Smooth muscle cell (in vitro differentiated cells): ENCODE measurements around the gene CCSER2. TPM values are rescaled to one million over a fixed set of nuclear protein-coding genes. Genes with fewer than 3 reads are reported as not detected.

Experiments
- DNase-seq: peaks from one replicate; lab custom pipeline; 2025; ENCODE audit not compliant: unreplicated experiment; lab: John Stamatoyannopoulos, UW
- H2AFZ ChIP-seq: fragments of 200-600 bp; sonication (generic); 2 replicates; pipeline ENCODE4 v1.6.0; 2016; ENCODE audit warnings: antibody characterized with exemption, low read depth, mild to moderate bottlenecking
- H3F3A ChIP-seq: fragments of 200-600 bp; sonication (generic); 2 replicates; pipeline ENCODE4 v1.6.0; 2017; ENCODE audit warnings: antibody characterized with exemption, low read depth
- H3K27ac ChIP-seq: fragments of 200-600 bp; sonication (generic); 2 replicates; pipeline ENCODE4 v1.5.1; 2016; ENCODE audit warnings: low read depth, mild to moderate bottlenecking
- H3K27me3 ChIP-seq: fragments of 200-600 bp; sonication (generic); 2 replicates; pipeline ENCODE4 v1.6.1; 2016; ENCODE audit warnings: low read depth, mild to moderate bottlenecking
- H3K36me3 ChIP-seq: fragments of 200-600 bp; sonication (generic); 2 replicates; pipeline ENCODE4 v1.5.1; 2016; ENCODE audit warnings: low read depth
- H3K4me1 ChIP-seq: fragments of 200-600 bp; sonication (generic); 2 replicates; pipeline ENCODE4 v1.5.1; 2016; ENCODE audit warnings: low read depth
- H3K4me2 ChIP-seq: fragments of 200-600 bp; sonication (generic); 2 replicates; pipeline ENCODE4 v1.6.0; 2016; ENCODE audit warnings: mild to moderate bottlenecking
- H3K4me3 ChIP-seq: fragments of 200-600 bp; sonication (generic); 2 replicates; pipeline ENCODE4 v1.5.1; 2016; ENCODE audit warnings: mild to moderate bottlenecking
- H3K79me2 ChIP-seq: fragments of 200-600 bp; sonication (generic); 2 replicates; pipeline ENCODE4 v1.6.0; 2016; ENCODE audit warnings: low read depth, mild to moderate bottlenecking
- H3K9ac ChIP-seq: fragments of 200-600 bp; sonication (generic); 2 replicates; pipeline ENCODE4 v1.6.0; 2016; ENCODE audit warnings: low read depth
- H3K9me3 ChIP-seq: fragments of 200-600 bp; sonication (generic); replicated peaks from 2 replicates; pipeline ENCODE4 v1.5.1; 2016; ENCODE audit warnings: low read depth
- H4K20me1 ChIP-seq: fragments of 200-600 bp; sonication (generic); 2 replicates; pipeline ENCODE4 v1.6.0; 2016; ENCODE audit warnings: low read depth
- CTCF ChIP-seq: fragments of 200-600 bp; sonication (generic); IDR thresholded peaks from 2 replicates; pipeline ENCODE4 v1.5.1; 2017; ENCODE audit warnings: borderline replicate concordance, mild to moderate bottlenecking, antibody characterized with exemption; ENCODE audit not compliant: insufficient read depth, poor library complexity, severe bottlenecking
- WGBS: methylation state at CpG from one replicate; pipeline ENCODE4 v1.1.7; 2016; ENCODE audit warnings: low lambda C conversion rate; 5-methylcytosine and 5-hydroxymethylcytosine counted together
- polyA plus RNA-seq: library from polyadenylated mRNA; unstranded; fragments of >200 nt; fragmentation: Nextera tagmentation; extraction: Ambion mirVana; gene quantifications from 2 replicates; pipeline ENCODE4 v1.2.1, GENCODE V29; 2016
- total RNA-seq: library from RNA; depleted of rRNA; stranded (reverse); fragments of >200 nt; gene quantifications from 2 replicates; pipeline ENCODE4 v1.2.3, GENCODE V29; 2014

The CCSER2 gene
- total and polyA plus RNA-seq, 2 experiments from 2014 or later: 32.8 to 42.1 TPM

DNA sequence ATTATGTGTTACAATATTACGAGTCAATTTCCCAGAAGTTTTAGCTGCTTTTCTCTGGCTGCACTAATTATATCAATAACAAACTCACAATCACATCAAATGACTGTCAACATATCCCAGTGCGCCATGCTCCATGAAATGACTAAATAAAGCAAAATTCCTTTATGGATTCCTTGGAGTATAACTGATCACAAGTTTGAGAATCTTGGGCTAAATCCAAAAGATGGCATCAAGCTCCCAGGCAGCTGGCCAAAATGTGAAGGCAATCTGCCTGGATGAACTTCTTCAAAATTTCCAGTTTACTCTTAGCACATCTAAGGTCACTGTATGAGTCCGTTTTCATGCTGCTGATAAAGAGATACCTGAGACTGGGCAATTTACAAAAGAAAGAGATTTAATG is 210.8 kb downstream of the CCSER2 start:
- Histone ChIP-seq H3F3A (no peaks in the 10 kb centered on the region), H3K79me2 (no peaks in the 10 kb centered on the region), H3K27me3 (no peaks in the 10 kb centered on the region), H2AFZ (no peak overlapping the region), H3K9ac (peak overlapping the region; percentile 57), H4K20me1 (no peaks in the 10 kb centered on the region), H3K27ac (peak overlapping the region; percentile 80), H3K4me2 (no peak overlapping the region), H3K4me3 (no peak overlapping the region), H3K36me3 (no peaks in the 10 kb centered on the region), H3K9me3 (no peaks in the 10 kb centered on the region), H3K4me1 (no peaks in the 10 kb centered on the region)
- no peak for TF ChIP-seq CTCF
- no peak for DNase-seq
- WGBS: 88% methylated on average over 3 of the region's 3 CpGs

- peak overlapping the region; percentile 68 for H3K9ac ChIP-seq
- H3K79me2 ChIP-seq: no peaks in the 10 kb centered on the region
- H3K36me3 ChIP-seq: no peaks in the 10 kb centered on the region
- H3K4me1 ChIP-seq: no peaks in the 10 kb centered on the region
- H3K27me3 ChIP-seq: no peaks in the 10 kb centered on the region
- H3K4me2 ChIP-seq: peak overlapping the region; percentile 87
- no peaks in the 10 kb centered on the region for H4K20me1 ChIP-seq
- no peaks in the 10 kb centered on the region for H3K9me3 ChIP-seq
- H3K27ac ChIP-seq: peak overlapping the region; percentile 80
- 30% methylated on average over 7 of the region's 8 CpGs for WGBS
- no peak for TF ChIP-seq CTCF
- no peak for DNase-seq
- H3K4me3 ChIP-seq: peak overlapping the region; percentile 53
- H2AFZ ChIP-seq: no peak overlapping the region
- H3F3A ChIP-seq: no peaks in the 10 kb centered on the region
Observed at GRCh38 chr10:84540022-84540616, 211.7 kb downstream of the CCSER2 start.

- no peaks in the 10 kb centered on the region for H3K79me2 ChIP-seq
- WGBS: 7% methylated on average over 39 of the region's 51 CpGs
Observed at GRCh38 chr10:84540617-84541288, 212.4 kb downstream of the CCSER2 start.

More at GRCh38 chr10:84540617-84541288, 212.4 kb downstream of the CCSER2 start:
- Histone ChIP-seq H3K9me3 (no peaks in the 10 kb centered on the region), H3K27ac (peak overlapping the region; percentile 80), H2AFZ (peak overlapping the region; percentile 66), H3K4me2 (peak overlapping the region; percentile 87), H3K4me1 (no peaks in the 10 kb centered on the region), H4K20me1 (no peaks in the 10 kb centered on the region), H3K36me3 (no peaks in the 10 kb centered on the region), H3K27me3 (no peaks in the 10 kb centered on the region), H3K4me3 (peak overlapping the region; percentile 53), H3F3A (no peaks in the 10 kb centered on the region), H3K9ac (peak overlapping the region; percentile 68)
- peak; percentile 75 for TF ChIP-seq CTCF
- DNase-seq: peak; percentile 42
